ENCODE results near the gene TGIF2. TPM values are rescaled to one million over a fixed set of nuclear protein-coding genes. Genes with fewer than 3 reads are reported as not detected.
A peak's percentile ranks its signal among the peaks of the same experiment; 100 is the strongest.

The TGIF2 gene
- total and polyA plus RNA-seq, 2 of the 8 experiments (the other 6 are each of a cell fraction or from before 2014, with no cell fraction given): 49.7 to 76.7 TPM

- no peak overlapping the region for H3K4me2 ChIP-seq (ENCODE audit: insufficient read depth in 1 of 2, low read depth in 2 of 2, low read length in 2 of 2)
- no peak for FAIRE-seq
- H4K8ac ChIP-seq (ENCODE audit: extremely low read depth, insufficient read depth, low read length): no peak overlapping the region
- H3K36me3 ChIP-seq (ENCODE audit: control insufficient read depth in 2 of 4, insufficient read depth in 4 of 4, low read length in 3 of 4): peaks cover 5 to 31% (median 19%) of the 10 kb centered on the region in 4 experiments; a peak in 6 of 8 replicates
- peak overlapping the region; percentile 69 for H4K91ac ChIP-seq (replicated peaks; ENCODE audit: insufficient read length, low read length)
- ChIA-PET POLR2A (ENCODE audit: partially characterized antibody) (interaction anchor here (0.6 to 26.6 kb wide), 4 partner anchors 10 to 26 kb away, joined by 3 to 388 read pairs (median 66); partner anchors contain the start of genes RAB5IF and TGIF2), CTCF (ENCODE audit: partially characterized antibody) (interaction anchor here (0.6 to 14.2 kb wide), 8 partner anchors 11 to 188 kb away, joined by 3 to 202 read pairs (median 8); partner anchors contain the start of genes MYL9, RAB5IF and TGIF2)
- no peak overlapping the region for H3K9ac ChIP-seq (replicated peaks in 1 of 4; ENCODE audit: extremely low read depth in 1 of 4, low read depth in 3 of 4, low read length in 3 of 4)
- TF ChIP-seq TAF1 (IDR thresholded peaks at IDR 0.05; ENCODE audit: low read depth, low read length): no peak
- no peak for TF ChIP-seq ATF2 (IDR thresholded peaks at IDR 0.05; ENCODE audit: low read length)
- H3K56ac ChIP-seq (replicated peaks; ENCODE audit: insufficient read length, low read depth, low read length): no peak overlapping the region
- peaks cover 8% of the 10 kb centered on the region for H3K79me1 ChIP-seq (ENCODE audit: low read depth, low read length)
- no peaks in the 10 kb centered on the region for H3K27me3 ChIP-seq (replicated peaks in 1 of 4; ENCODE audit: control insufficient read depth in 3 of 4, extremely low read depth in 1 of 4, insufficient read depth in 3 of 4, low read length in 3 of 4)
- H3K18ac ChIP-seq (ENCODE audit: extremely low read depth, low read length): peak overlapping the region; percentile 10; the same call in 1 of the 2 replicates
- H3K14ac ChIP-seq (ENCODE audit: insufficient read length): no peak overlapping the region
- no peaks in the 10 kb centered on the region for H4K20me1 ChIP-seq (replicated peaks in 1 of 2; ENCODE audit: control insufficient read depth in 1 of 2, insufficient read depth in 2 of 2, low read length in 2 of 2)
- H3K4me1 ChIP-seq (replicated peaks in 1 of 4; ENCODE audit: control insufficient read depth in 3 of 4, insufficient read depth in 4 of 4, low read length in 3 of 4): peaks cover 3 to 20% (median 11%) of the 10 kb centered on the region in 4 experiments; a peak in 6 of 7 replicates
- H2BK5ac ChIP-seq (ENCODE audit: low read depth, low read length): peak overlapping the region; percentile 71; the same call in 1 of the 2 replicates
- peak overlapping the region; percentile 11; the same call in 1 of the 2 replicates for H2BK20ac ChIP-seq (ENCODE audit: low read length)
- no peak overlapping the region for H3K23ac ChIP-seq (ENCODE audit: insufficient read length)
- WGBS, 2 experiments (ENCODE audit: extremely low coverage in 1 of 2, insufficient coverage in 1 of 2, insufficient read length in 1 of 2, insufficient replicate concordance in 2 of 2, low coverage in 1 of 2, low lambda C conversion rate in 2 of 2, missing lambda C conversion rate in 1 of 2): 94% methylated on average over 3 of the region's 3 CpGs; no CpG with 5 or more reads in 1 of the 2 experiments
- no peak overlapping the region for H2BK120ac ChIP-seq (replicated peaks; ENCODE audit: low read depth, low read length)
- H3K4ac ChIP-seq (replicated peaks; ENCODE audit: insufficient read length, low read depth, low read length): peak overlapping the region; percentile 94
- H2AK5ac ChIP-seq (ENCODE audit: low read depth, low read length): peak overlapping the region; percentile 97
- H2BK12ac ChIP-seq (ENCODE audit: low read depth, low read length): 0 out of 2 replicates have a peak overlapping the region, but pooled peaks have one; percentile 60
- no peaks in the 10 kb centered on the region for H3K23me2 ChIP-seq (ENCODE audit: low read depth, low read length)
- H2AFZ ChIP-seq (ENCODE audit: low read length): no peak overlapping the region
- no peak overlapping the region for H4K5ac ChIP-seq (ENCODE audit: insufficient read length, low read depth, low read length)
- peaks cover 0 to 7% of the 10 kb centered on the region in 2 experiments; a peak in 1 of 4 replicates for H3K79me2 ChIP-seq (ENCODE audit: control insufficient read depth in 1 of 2, insufficient read depth in 2 of 2, low read length in 2 of 2)
- H2BK15ac ChIP-seq (ENCODE audit: low read length): peak overlapping the region; percentile 88; the same call in 1 of the 2 replicates
- no peak for DNase-seq (ENCODE audit: low read depth in 1 of 2, low spot score in 2 of 2)
- no peak overlapping the region for H3K4me3 ChIP-seq (ENCODE audit: extremely low read depth in 1 of 4, insufficient read depth in 2 of 4, low read depth in 3 of 4, low read length in 4 of 4)
- no peak overlapping the region for H3K27ac ChIP-seq (ENCODE audit: low read depth, low read length)
- H3K9me3 ChIP-seq (ENCODE audit: insufficient read depth in 2 of 2, low read depth in 1 of 2, low read length in 1 of 2): peaks cover 6 to 7% of the 10 kb centered on the region in 2 experiments; a peak in 2 of 4 replicates
These were observed 14.1 kb downstream of the TGIF2 start for GRCh38 chr20:36587388-36588070.
